HL-60 (cell line): ENCODE results near the gene CIAO3.

ENCODE experiments used
- GABPA ChIP-seq: IDR thresholded peaks from 2 replicates; pipeline ENCODE4 v1.6.1; 2012; ENCODE audit warnings: low read depth
- POLR2AphosphoS5 ChIP-seq: IDR thresholded peaks from 2 replicates; pipeline ENCODE4 v1.6.1; 2012; ENCODE audit warnings: low read depth
- REST ChIP-seq: IDR thresholded peaks from 2 replicates; pipeline ENCODE4 v1.6.1; 2012; ENCODE audit warnings: low read depth; ENCODE audit not compliant: insufficient replicate concordance
- SPI1 ChIP-seq: IDR thresholded peaks from 2 replicates; pipeline ENCODE4 v1.6.1; 2012; ENCODE audit warnings: low read depth, mild to moderate bottlenecking, borderline replicate concordance
- TF ChIP-seq, protein P1 (sequence below): IDR thresholded peaks from one replicate; pipeline ENCODE4 v1.5.1; 2011; ENCODE audit warnings: low read length, control low read depth, inconsistent platforms; ENCODE audit not compliant: insufficient read depth

DNA sequence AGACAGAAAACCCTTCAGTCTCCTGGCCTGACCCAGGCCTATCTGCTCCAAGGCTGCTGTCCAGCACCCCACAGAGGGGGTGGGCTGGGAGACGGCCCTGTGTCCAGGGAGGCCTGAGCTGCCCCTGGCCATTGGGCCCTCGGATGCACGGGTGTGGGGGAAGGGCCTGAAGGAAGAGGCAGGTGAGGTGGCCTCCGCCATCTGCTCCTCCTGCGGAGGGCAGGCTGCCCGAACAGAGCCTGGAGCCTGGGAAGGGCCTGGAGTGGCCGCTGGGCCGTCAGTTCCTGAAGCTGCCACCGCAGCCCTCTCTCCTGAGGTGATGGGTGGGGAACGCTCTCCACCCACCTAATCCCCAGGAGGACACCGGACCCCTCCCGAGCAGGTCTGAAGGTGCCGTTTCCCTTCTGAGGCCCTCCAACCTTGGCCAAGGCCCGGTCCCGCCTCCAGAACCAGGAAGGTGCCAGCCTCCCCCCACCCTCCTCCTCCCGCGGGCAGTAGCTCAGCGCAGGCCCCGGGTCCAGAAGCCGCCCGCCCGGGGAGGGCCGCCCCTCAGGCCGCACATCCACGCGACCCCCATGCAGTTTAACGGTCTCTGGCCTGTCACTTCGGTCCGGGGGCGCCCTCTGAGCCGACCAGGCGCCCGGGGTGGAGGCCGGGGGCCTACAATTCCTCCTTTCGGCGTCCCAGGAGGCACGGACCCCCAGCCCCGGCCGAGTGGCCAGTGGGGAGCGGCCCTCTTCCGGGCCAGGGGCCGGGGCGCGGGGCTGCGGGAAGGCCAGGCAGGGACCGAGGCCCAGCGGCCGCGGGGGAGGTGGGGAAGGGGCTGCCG lies 36.0 kb downstream of the CIAO3 start:
- TF ChIP-seq, protein P1, sequence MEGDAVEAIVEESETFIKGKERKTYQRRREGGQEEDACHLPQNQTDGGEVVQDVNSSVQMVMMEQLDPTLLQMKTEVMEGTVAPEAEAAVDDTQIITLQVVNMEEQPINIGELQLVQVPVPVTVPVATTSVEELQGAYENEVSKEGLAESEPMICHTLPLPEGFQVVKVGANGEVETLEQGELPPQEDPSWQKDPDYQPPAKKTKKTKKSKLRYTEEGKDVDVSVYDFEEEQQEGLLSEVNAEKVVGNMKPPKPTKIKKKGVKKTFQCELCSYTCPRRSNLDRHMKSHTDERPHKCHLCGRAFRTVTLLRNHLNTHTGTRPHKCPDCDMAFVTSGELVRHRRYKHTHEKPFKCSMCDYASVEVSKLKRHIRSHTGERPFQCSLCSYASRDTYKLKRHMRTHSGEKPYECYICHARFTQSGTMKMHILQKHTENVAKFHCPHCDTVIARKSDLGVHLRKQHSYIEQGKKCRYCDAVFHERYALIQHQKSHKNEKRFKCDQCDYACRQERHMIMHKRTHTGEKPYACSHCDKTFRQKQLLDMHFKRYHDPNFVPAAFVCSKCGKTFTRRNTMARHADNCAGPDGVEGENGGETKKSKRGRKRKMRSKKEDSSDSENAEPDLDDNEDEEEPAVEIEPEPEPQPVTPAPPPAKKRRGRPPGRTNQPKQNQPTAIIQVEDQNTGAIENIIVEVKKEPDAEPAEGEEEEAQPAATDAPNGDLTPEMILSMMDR = no peak
- TF ChIP-seq POLR2AphosphoS5 = no peak
- peak; percentile 85 for TF ChIP-seq REST
- TF ChIP-seq GABPA = no peak
- no peak for TF ChIP-seq SPI1
